A549 (cell line): Measurements from ENCODE around the gene ADGRE1. TPM values are rescaled to one million over a fixed set of nuclear protein-coding genes. Genes with fewer than 3 reads are reported as not detected.

Source experiments
- ATAC-seq, 2 experiments: fragments of 200-7000 bp in 1 of 2; fragments of >200 bp in 1 of 2; cut with Nextera tagmentation in 1 of 2; cut with Tn5 transposase in 1 of 2; 3 replicates each; pipeline versions ENCODE4 v1.8.0 to v1.9.1; 2018 to 2020; ENCODE audit warnings: mild to moderate bottlenecking in 1 of 2, moderate library complexity in 1 of 2
- CTCF ChIA-PET: fragments of 300-600 bp; sonication (Branson Sonifier 250); formaldehyde crosslinking; extraction: SDS; loops from one replicate; lab custom pipeline; 2021; ENCODE audit warnings: antibody characterized with exemption, inconsistent platforms; lab: Yijun Ruan, JAX
- POLR2A ChIA-PET: fragments of 350-600 bp; formaldehyde crosslinking; extraction: SDS; loops from one replicate; lab custom pipeline; 2021; ENCODE audit warnings: antibody characterized with exemption, inconsistent platforms; lab: Yijun Ruan, JAX
- DNase-seq, 2 experiments: peaks; one replicate each; pipeline versions ENCODE4 v3.0.0 to v3.0.0-alpha.2; 2011 to 2016; ENCODE audit warnings: low read depth in 1 of 2, low spot score in 1 of 2
- FAIRE-seq: peaks from 2 replicates; lab custom pipeline; 2011; peaks lifted over from hg19 to GRCh38; lab: Jason Lieb, UNC
- H3K27ac ChIP-seq, 2 experiments: fragments of >200 bp; sonication (Bioruptor Twin); formaldehyde crosslinking; 3 replicates each; pipeline ENCODE4 v1.5.1; 2016 to 2017
- H3K4me1 ChIP-seq: fragments of >200 bp; sonication (Bioruptor Twin); formaldehyde crosslinking; 3 replicates; pipeline ENCODE4 v1.6.1; 2016
- H3K4me2 ChIP-seq: fragments of >200 bp; sonication (Bioruptor Twin); formaldehyde crosslinking; 3 replicates; pipeline ENCODE4 v1.6.1; 2016
- H3K4me3 ChIP-seq: fragments of >200 bp; sonication (Bioruptor Twin); formaldehyde crosslinking; 3 replicates; pipeline ENCODE4 v1.5.1; 2016
- H3K9me3 ChIP-seq: fragments of >200 bp; sonication (Bioruptor Twin); formaldehyde crosslinking; 3 replicates; pipeline ENCODE4 v1.6.1; 2016
- CBX8 ChIP-seq: fragments of 200-600 bp; sonication (generic); IDR thresholded peaks from 2 replicates; pipeline ENCODE4 v1.6.1; 2016
- CEBPB ChIP-seq, 2 experiments: fragments of >200 bp in 1 of 2; sonication (Bioruptor Twin) in 1 of 2; formaldehyde crosslinking in 1 of 2; IDR thresholded peaks; 2 replicates each; pipeline ENCODE4 v1.6.1; 2012 to 2016
- CHD2 ChIP-seq: fragments of 150-350 bp; IDR thresholded peaks from 2 replicates; pipeline ENCODE4 v1.6.1; 2014; ENCODE audit warnings: low read length; ENCODE audit not compliant: partially characterized antibody
- E2F6 ChIP-seq: IDR thresholded peaks from 2 replicates; pipeline ENCODE4 v1.6.1; 2012; ENCODE audit warnings: low read depth, borderline replicate concordance
- FOSB ChIP-seq: fragments of 250-450 bp; sonication (Bioruptor Pico); IDR thresholded peaks from 2 replicates; pipeline ENCODE4 v1.5.0; 2020; ENCODE audit warnings: mild to moderate bottlenecking, moderate library complexity
- FOSL2 ChIP-seq, 2 experiments: fragments of 450-650 bp in 1 of 2; fragments of >200 bp in 1 of 2; sonication (Bioruptor Twin) in 1 of 2; formaldehyde crosslinking; IDR thresholded peaks; 2 replicates each; pipeline versions ENCODE4 v1.5.0 to v1.6.1; 2016 to 2020; ENCODE audit warnings: mild to moderate bottlenecking in 1 of 2, moderate library complexity in 1 of 2
- FOXS1 ChIP-seq: fragments of 250-450 bp; sonication (Bioruptor Pico); IDR thresholded peaks from 2 replicates; pipeline ENCODE4 v1.5.0; 2020; ENCODE audit warnings: mild to moderate bottlenecking, moderate library complexity
- GATA3 ChIP-seq: IDR thresholded peaks from 2 replicates; pipeline ENCODE4 v1.6.1; 2012; ENCODE audit warnings: borderline replicate concordance
- HEYL ChIP-seq: fragments of 250-450 bp; sonication (Bioruptor Pico); IDR thresholded peaks from 2 replicates; pipeline ENCODE4 v1.8.0; 2021; ENCODE audit warnings: mild to moderate bottlenecking, moderate library complexity
- KDM1A ChIP-seq: fragments of 200-600 bp; sonication (generic); IDR thresholded peaks from 2 replicates; pipeline ENCODE4 v1.6.1; 2016; ENCODE audit warnings: low read depth, mild to moderate bottlenecking
- MAFK ChIP-seq: fragments of 450-650 bp; IDR thresholded peaks from 2 replicates; pipeline ENCODE4 v1.6.1; 2014; ENCODE audit not compliant: partially characterized antibody
- MAZ ChIP-seq: fragments of 150-350 bp; IDR thresholded peaks from 2 replicates; pipeline ENCODE4 v1.6.1; 2014; ENCODE audit warnings: antibody characterized with exemption, low read depth, low read length, borderline replicate concordance
- NPAS2 ChIP-seq: fragments of 250-450 bp; sonication (Bioruptor Pico); IDR thresholded peaks from 2 replicates; pipeline ENCODE4 v1.8.0; 2022; ENCODE audit warnings: mild to moderate bottlenecking, moderate library complexity, borderline replicate concordance
- NR3C1 ChIP-seq: fragments of >200 bp; sonication (Bioruptor Twin); formaldehyde crosslinking; IDR thresholded peaks from 3 replicates; pipeline ENCODE4 v1.6.1; 2017
- TP53 ChIP-seq: fragments of 250-450 bp; sonication (Bioruptor Pico); IDR thresholded peaks from 2 replicates; pipeline ENCODE4 v1.5.0; 2021; ENCODE audit warnings: mild to moderate bottlenecking, moderate library complexity
- USF2 ChIP-seq: fragments of 450-650 bp; IDR thresholded peaks from 2 replicates; pipeline ENCODE4 v1.6.1; 2014; ENCODE audit warnings: antibody characterized with exemption
- ZC3H11A ChIP-seq: fragments of 450-650 bp; IDR thresholded peaks from 2 replicates; pipeline ENCODE4 v1.6.1; 2014; ENCODE audit warnings: antibody characterized with exemption, mild to moderate bottlenecking
- WGBS: methylation state at CpG from one replicate; pipeline ENCODE4 v1.1.6; 2017; ENCODE audit errors: missing lambda C conversion rate; 5-methylcytosine and 5-hydroxymethylcytosine counted together
- polyA plus RNA-seq, 4 experiments: library from polyadenylated mRNA; depleted of rRNA in 3 of 4; stranded (reverse); fragments of >200 nt; fragmentation: RNase III in 1 of 4; extraction: RNeasy Plus Mini Kit Qiagen cat#74134 plus additional on column Dnase treatment in 1 of 4; gene quantifications; 2 replicates in 3 of 4; 3 replicates in 1 of 4; pipeline ENCODE4 v1.2.3, GENCODE V29; 2011 to 2017
- TF ChIP-seq, protein P1 (sequence below): fragments of 250-450 bp; sonication (Bioruptor Pico); IDR thresholded peaks from 2 replicates; pipeline ENCODE4 v1.5.0; 2020; ENCODE audit warnings: low read depth, mild to moderate bottlenecking, moderate library complexity
- TF ChIP-seq, protein P2 (sequence below): fragments of 200-600 bp; sonication (generic); IDR thresholded peaks from 2 replicates; pipeline ENCODE4 v1.6.1; 2016; ENCODE audit warnings: antibody characterized with exemption, mild to moderate bottlenecking, moderate library complexity

ADGRE1 gene
- polyA plus RNA-seq, 2 of the 4 experiments (the other 2 are of a cell fraction) = 3.6 to 4.8 TPM

DNA sequence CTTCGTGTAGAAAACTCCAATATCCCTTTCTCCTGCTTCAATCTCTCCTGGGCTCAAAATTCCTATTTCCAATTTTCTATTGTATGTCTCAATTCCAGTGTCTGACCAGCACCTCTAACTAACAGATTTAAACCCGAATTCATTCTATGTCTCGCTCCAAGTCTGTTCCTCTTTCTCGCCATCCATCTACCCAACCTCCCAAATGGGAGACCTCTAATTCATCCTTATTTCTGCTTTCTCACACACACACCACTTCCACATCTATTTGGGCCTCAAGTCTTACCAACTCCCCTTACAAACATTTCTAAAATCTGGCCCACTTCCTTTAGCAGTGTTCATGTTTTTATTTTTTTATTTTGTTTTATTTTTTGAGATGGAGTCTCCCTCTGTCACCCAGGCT lies 80.6 kb downstream of the ADGRE1 start:
- H3K4me1 ChIP-seq = no peaks in the 10 kb centered on the region
- WGBS = 38% methylated on average over 4 of the region's 4 CpGs
- no peak for ATAC-seq
- no peak overlapping the region for H3K4me3 ChIP-seq
- ChIA-PET CTCF (interaction anchor here (0.5 kb wide), 1 partner anchor 85 kb away, joined by 4 read pairs; no protein-coding TSS in a partner anchor), POLR2A (no interaction called here)
- no peak for FAIRE-seq
- H3K27ac ChIP-seq = no peak overlapping the region
- TF ChIP-seq GATA3 (no peak), NR3C1 (no peak), TP53 (CRISPR knock-in tag) (no peak), CEBPB (IDR thresholded peaks at IDR 0.05) (no peak), KDM1A (no peak), E2F6 (no peak), FOSB (CRISPR knock-in tag) (no peak), HEYL (CRISPR knock-in tag) (no peak), NPAS2 (CRISPR knock-in tag) (no peak), USF2 (no peak), CHD2 (no peak), MAZ (no peak), FOXS1 (CRISPR knock-in tag) (no peak)
- TF ChIP-seq, protein P1, sequence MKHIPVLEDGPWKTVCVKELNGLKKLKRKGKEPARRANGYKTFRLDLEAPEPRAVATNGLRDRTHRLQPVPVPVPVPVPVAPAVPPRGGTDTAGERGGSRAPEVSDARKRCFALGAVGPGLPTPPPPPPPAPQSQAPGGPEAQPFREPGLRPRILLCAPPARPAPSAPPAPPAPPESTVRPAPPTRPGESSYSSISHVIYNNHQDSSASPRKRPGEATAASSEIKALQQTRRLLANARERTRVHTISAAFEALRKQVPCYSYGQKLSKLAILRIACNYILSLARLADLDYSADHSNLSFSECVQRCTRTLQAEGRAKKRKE (CRISPR knock-in tag) = no peak
- TF ChIP-seq, protein P2, sequence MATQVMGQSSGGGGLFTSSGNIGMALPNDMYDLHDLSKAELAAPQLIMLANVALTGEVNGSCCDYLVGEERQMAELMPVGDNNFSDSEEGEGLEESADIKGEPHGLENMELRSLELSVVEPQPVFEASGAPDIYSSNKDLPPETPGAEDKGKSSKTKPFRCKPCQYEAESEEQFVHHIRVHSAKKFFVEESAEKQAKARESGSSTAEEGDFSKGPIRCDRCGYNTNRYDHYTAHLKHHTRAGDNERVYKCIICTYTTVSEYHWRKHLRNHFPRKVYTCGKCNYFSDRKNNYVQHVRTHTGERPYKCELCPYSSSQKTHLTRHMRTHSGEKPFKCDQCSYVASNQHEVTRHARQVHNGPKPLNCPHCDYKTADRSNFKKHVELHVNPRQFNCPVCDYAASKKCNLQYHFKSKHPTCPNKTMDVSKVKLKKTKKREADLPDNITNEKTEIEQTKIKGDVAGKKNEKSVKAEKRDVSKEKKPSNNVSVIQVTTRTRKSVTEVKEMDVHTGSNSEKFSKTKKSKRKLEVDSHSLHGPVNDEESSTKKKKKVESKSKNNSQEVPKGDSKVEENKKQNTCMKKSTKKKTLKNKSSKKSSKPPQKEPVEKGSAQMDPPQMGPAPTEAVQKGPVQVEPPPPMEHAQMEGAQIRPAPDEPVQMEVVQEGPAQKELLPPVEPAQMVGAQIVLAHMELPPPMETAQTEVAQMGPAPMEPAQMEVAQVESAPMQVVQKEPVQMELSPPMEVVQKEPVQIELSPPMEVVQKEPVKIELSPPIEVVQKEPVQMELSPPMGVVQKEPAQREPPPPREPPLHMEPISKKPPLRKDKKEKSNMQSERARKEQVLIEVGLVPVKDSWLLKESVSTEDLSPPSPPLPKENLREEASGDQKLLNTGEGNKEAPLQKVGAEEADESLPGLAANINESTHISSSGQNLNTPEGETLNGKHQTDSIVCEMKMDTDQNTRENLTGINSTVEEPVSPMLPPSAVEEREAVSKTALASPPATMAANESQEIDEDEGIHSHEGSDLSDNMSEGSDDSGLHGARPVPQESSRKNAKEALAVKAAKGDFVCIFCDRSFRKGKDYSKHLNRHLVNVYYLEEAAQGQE = no peak
- no peak overlapping the region for H3K4me2 ChIP-seq
- H3K9me3 ChIP-seq = no peaks in the 10 kb centered on the region
- no peak for DNase-seq

GRCh38 chr19:6969490-6969889 lies 82.1 kb downstream of the ADGRE1 start:
- H3K9me3 ChIP-seq = no peaks in the 10 kb centered on the region
- 47% methylated on average over 2 of the region's 2 CpGs for WGBS
- TF ChIP-seq TP53 (CRISPR knock-in tag) (no peak), CBX8 (no peak), NPAS2 (CRISPR knock-in tag) (no peak), CHD2 (no peak), HEYL (CRISPR knock-in tag) (no peak), FOSL2 (IDR thresholded peaks at IDR 0.05) (no peak), FOSL2 (CRISPR knock-in tag; IDR thresholded peaks at IDR 0.05) (no peak), ZC3H11A (no peak), KDM1A (no peak), E2F6 (no peak), MAFK (no peak)
- TF ChIP-seq, protein P1 (CRISPR knock-in tag) = no peak
- ChIA-PET CTCF (no interaction called here), POLR2A (no interaction called here)
- no peaks in the 10 kb centered on the region for H3K4me1 ChIP-seq
- FAIRE-seq (no peak), ATAC-seq (no peak), DNase-seq (no peak)
- H3K4me2 ChIP-seq = no peak overlapping the region
- no peak overlapping the region for H3K4me3 ChIP-seq
- H3K27ac ChIP-seq = no peak overlapping the region
